HL-60 (cell line): ENCODE results near the gene RSRC1.

Experiments used
- POLR2AphosphoS5 ChIP-seq: IDR thresholded peaks from 2 replicates; pipeline ENCODE4 v1.6.1; 2012; ENCODE audit warnings: low read depth
- TF ChIP-seq, protein P1 (sequence below): IDR thresholded peaks from one replicate; pipeline ENCODE4 v1.5.1; 2011; ENCODE audit warnings: low read length, control low read depth, inconsistent platforms; ENCODE audit not compliant: insufficient read depth
- TF ChIP-seq, protein P2 (sequence below): IDR thresholded peaks from 2 replicates; pipeline ENCODE4 v1.6.1; 2012; ENCODE audit warnings: low read depth; ENCODE audit not compliant: insufficient replicate concordance

DNA sequence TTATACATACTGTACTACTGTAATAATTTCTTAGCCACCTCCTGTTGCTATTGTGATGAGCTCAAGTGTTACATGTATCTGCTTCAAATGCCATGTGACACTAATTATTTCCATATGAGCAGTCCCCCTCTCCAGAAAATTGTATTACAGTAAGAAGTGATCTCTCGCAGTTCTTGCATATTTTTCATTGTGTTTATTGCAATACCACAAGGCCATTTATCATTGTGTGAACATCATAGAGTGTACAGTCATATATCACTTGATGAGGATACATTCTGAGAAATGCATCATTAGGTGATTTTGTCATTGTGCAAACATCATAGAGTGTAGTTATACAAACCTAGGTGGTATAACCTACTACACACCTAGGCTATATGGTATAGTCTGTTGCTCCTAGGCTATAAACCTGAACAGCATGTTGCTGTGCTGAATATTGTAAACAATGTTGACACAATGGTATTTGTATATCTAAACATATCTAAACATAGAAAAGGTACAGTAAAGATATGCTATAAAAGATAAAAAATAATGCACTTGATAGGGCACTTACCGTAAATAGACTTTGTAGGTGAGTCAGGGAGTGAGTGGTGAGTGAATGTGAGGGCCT is 271.5 kb downstream of the RSRC1 start:
- TF ChIP-seq, protein P1, sequence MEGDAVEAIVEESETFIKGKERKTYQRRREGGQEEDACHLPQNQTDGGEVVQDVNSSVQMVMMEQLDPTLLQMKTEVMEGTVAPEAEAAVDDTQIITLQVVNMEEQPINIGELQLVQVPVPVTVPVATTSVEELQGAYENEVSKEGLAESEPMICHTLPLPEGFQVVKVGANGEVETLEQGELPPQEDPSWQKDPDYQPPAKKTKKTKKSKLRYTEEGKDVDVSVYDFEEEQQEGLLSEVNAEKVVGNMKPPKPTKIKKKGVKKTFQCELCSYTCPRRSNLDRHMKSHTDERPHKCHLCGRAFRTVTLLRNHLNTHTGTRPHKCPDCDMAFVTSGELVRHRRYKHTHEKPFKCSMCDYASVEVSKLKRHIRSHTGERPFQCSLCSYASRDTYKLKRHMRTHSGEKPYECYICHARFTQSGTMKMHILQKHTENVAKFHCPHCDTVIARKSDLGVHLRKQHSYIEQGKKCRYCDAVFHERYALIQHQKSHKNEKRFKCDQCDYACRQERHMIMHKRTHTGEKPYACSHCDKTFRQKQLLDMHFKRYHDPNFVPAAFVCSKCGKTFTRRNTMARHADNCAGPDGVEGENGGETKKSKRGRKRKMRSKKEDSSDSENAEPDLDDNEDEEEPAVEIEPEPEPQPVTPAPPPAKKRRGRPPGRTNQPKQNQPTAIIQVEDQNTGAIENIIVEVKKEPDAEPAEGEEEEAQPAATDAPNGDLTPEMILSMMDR = no peak
- no peak for TF ChIP-seq POLR2AphosphoS5
- TF ChIP-seq, protein P2, sequence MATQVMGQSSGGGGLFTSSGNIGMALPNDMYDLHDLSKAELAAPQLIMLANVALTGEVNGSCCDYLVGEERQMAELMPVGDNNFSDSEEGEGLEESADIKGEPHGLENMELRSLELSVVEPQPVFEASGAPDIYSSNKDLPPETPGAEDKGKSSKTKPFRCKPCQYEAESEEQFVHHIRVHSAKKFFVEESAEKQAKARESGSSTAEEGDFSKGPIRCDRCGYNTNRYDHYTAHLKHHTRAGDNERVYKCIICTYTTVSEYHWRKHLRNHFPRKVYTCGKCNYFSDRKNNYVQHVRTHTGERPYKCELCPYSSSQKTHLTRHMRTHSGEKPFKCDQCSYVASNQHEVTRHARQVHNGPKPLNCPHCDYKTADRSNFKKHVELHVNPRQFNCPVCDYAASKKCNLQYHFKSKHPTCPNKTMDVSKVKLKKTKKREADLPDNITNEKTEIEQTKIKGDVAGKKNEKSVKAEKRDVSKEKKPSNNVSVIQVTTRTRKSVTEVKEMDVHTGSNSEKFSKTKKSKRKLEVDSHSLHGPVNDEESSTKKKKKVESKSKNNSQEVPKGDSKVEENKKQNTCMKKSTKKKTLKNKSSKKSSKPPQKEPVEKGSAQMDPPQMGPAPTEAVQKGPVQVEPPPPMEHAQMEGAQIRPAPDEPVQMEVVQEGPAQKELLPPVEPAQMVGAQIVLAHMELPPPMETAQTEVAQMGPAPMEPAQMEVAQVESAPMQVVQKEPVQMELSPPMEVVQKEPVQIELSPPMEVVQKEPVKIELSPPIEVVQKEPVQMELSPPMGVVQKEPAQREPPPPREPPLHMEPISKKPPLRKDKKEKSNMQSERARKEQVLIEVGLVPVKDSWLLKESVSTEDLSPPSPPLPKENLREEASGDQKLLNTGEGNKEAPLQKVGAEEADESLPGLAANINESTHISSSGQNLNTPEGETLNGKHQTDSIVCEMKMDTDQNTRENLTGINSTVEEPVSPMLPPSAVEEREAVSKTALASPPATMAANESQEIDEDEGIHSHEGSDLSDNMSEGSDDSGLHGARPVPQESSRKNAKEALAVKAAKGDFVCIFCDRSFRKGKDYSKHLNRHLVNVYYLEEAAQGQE = no peak
